ENCODE results near the gene SPAM1. TPM values are rescaled to one million over a fixed set of nuclear protein-coding genes. Genes with fewer than 3 reads are reported as not detected.

Gene SPAM1
- total RNA-seq, 4 donors from 2014 or later: not detected

DNA sequence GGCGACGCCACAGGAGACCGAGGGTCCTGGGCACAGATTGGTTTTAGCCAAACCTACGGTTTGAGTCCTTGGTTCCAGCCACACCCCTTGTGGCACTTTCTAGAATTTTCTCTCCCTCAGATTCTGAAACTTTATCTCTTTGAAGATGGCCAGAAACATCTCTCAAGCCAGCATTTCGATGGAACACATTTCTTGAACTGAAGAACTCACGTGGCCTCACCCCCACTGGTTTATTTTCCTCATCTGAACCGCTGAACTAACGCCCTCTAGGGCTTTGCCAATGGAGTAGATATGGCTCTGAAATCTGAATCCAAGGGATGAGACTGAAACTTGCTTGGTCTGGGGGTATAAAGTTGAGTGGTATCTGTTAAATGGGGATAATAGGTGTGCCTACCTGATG lies 6.7 kb upstream of the SPAM1 start:
- intact Hi-C loops (cut with DNase I): no loop called here
- Histone ChIP-seq H3K4me1 (no peaks in the 10 kb centered on the region), H3K36me3 (no peaks in the 10 kb centered on the region), H3K27me3 (no peaks in the 10 kb centered on the region), H3K27ac (replicated peaks in 1 of 4) (no peak overlapping the region), H3K9me3 (no peaks in the 10 kb centered on the region), H3K4me3 (no peak overlapping the region)
- 84% methylated on average over 7 of the region's 8 CpGs for WGBS
- DNase-seq (ENCODE audit: extremely low spot score): no peak
- TF ChIP-seq EP300 (IDR thresholded peaks at IDR 0.05): no peak
- TF ChIP-seq POLR2A (IDR thresholded peaks at IDR 0.05; ENCODE audit: low read depth): no peak
- TF ChIP-seq POLR2AphosphoS5 (IDR thresholded peaks at IDR 0.05): no peak
- TF ChIP-seq, protein P1, sequence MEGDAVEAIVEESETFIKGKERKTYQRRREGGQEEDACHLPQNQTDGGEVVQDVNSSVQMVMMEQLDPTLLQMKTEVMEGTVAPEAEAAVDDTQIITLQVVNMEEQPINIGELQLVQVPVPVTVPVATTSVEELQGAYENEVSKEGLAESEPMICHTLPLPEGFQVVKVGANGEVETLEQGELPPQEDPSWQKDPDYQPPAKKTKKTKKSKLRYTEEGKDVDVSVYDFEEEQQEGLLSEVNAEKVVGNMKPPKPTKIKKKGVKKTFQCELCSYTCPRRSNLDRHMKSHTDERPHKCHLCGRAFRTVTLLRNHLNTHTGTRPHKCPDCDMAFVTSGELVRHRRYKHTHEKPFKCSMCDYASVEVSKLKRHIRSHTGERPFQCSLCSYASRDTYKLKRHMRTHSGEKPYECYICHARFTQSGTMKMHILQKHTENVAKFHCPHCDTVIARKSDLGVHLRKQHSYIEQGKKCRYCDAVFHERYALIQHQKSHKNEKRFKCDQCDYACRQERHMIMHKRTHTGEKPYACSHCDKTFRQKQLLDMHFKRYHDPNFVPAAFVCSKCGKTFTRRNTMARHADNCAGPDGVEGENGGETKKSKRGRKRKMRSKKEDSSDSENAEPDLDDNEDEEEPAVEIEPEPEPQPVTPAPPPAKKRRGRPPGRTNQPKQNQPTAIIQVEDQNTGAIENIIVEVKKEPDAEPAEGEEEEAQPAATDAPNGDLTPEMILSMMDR (IDR thresholded peaks at IDR 0.05): no peak

DNA sequence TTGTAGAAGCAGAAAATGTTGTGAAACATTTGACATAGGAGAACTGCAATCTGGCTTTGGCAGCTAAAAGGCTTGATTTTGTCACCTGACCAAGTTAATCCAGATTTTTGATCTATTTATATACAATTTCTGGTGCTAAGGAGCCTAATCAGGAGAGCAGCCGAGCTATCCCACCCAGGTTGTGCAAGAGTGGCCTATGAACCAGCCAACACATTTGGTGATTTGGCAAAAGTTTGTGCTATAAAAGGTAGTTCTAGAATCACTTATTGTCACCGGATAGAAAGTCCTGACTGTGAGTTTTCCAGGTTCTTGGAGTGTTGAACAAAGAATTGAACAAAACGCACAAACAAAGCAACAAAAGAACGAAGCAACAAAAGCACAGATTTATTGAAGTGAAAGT lies 1.4 kb upstream of the SPAM1 start:
- no peak for TF ChIP-seq EP300 (IDR thresholded peaks at IDR 0.05)
- no peak for TF ChIP-seq POLR2A (IDR thresholded peaks at IDR 0.05; ENCODE audit: low read depth)
- no peak for TF ChIP-seq POLR2AphosphoS5 (IDR thresholded peaks at IDR 0.05)
- TF ChIP-seq, protein P1 (IDR thresholded peaks at IDR 0.05): no peak
- Histone ChIP-seq H3K9me3 (no peaks in the 10 kb centered on the region), H3K4me3 (no peak overlapping the region), H3K4me1 (no peaks in the 10 kb centered on the region), H3K36me3 (no peaks in the 10 kb centered on the region), H3K27me3 (no peaks in the 10 kb centered on the region), H3K27ac (replicated peaks in 1 of 4) (no peak overlapping the region)
- intact Hi-C loops (cut with DNase I): no loop called here
- DNase-seq (ENCODE audit: extremely low spot score): no peak
- whole genome bisulfite sequencing: 93% methylated on average over 4 of the region's 4 CpGs

DNA sequence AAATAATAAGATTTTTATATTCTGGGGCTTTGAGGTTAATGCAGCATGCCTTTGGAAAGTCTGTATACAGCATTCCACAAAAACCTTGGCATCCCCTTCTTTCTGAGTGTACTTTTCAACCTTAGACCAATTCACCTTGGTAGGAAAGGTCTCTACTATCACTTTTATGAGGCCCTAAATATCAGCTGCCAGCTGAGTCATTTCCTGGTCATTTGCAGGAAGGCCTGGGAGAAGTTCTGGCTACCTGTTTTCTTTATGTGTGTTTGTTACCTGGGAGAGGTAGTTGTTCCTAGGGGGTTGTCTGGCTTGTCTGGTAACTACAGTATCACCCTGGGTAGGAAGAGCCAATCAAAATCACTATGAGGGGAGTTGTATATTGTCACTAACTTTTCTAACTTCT lies 4.1 kb downstream of the SPAM1 start:
- no peaks in the 10 kb centered on the region for H3K4me1 ChIP-seq
- H3K36me3 ChIP-seq: no peaks in the 10 kb centered on the region
- TF ChIP-seq POLR2A (IDR thresholded peaks at IDR 0.05; ENCODE audit: low read depth) (no peak), POLR2AphosphoS5 (IDR thresholded peaks at IDR 0.05) (no peak), EP300 (IDR thresholded peaks at IDR 0.05) (no peak)
- TF ChIP-seq, protein P1 (IDR thresholded peaks at IDR 0.05): no peak
- H3K9me3 ChIP-seq: no peaks in the 10 kb centered on the region
- no peak overlapping the region for H3K4me3 ChIP-seq
- no peak for DNase-seq (ENCODE audit: extremely low spot score)
- H3K27me3 ChIP-seq: no peaks in the 10 kb centered on the region
- no peak overlapping the region for H3K27ac ChIP-seq (replicated peaks in 1 of 4)
- intact Hi-C loops (cut with DNase I): no loop called here

DNA sequence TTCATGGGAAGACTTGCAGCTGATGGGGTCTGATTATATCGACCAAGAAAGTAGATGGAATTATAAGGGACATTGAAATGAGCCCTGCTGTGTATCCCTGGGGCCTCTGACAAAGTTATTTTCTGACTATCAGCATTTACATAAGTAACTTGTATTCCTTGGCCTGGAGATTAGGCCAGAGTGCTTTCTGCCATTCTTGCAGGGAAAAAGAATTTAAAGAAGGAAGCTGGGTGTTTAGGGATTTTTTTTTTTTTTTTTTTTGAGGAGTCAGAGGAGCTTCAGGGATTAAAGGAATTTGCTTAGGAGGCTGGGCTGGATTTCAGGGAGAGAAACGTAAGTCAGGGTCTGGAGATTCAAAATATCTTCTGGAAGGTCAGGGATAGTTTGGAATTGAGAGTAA lies 4.6 kb downstream of the SPAM1 start:
- no peaks in the 10 kb centered on the region for H3K36me3 ChIP-seq
- H3K27ac ChIP-seq (replicated peaks in 1 of 4): no peak overlapping the region
- DNase-seq (ENCODE audit: extremely low spot score): no peak
- no peak overlapping the region for H3K4me3 ChIP-seq
- 39% methylated on average over 2 of the region's 2 CpGs for WGBS
- H3K4me1 ChIP-seq: no peaks in the 10 kb centered on the region
- no peak for TF ChIP-seq EP300 (IDR thresholded peaks at IDR 0.05)
- no peak for TF ChIP-seq POLR2AphosphoS5 (IDR thresholded peaks at IDR 0.05)
- TF ChIP-seq POLR2A (IDR thresholded peaks at IDR 0.05; ENCODE audit: low read depth): no peak
- H3K9me3 ChIP-seq: no peaks in the 10 kb centered on the region
- no peaks in the 10 kb centered on the region for H3K27me3 ChIP-seq
- intact Hi-C loops (cut with DNase I): no loop called here

DNA sequence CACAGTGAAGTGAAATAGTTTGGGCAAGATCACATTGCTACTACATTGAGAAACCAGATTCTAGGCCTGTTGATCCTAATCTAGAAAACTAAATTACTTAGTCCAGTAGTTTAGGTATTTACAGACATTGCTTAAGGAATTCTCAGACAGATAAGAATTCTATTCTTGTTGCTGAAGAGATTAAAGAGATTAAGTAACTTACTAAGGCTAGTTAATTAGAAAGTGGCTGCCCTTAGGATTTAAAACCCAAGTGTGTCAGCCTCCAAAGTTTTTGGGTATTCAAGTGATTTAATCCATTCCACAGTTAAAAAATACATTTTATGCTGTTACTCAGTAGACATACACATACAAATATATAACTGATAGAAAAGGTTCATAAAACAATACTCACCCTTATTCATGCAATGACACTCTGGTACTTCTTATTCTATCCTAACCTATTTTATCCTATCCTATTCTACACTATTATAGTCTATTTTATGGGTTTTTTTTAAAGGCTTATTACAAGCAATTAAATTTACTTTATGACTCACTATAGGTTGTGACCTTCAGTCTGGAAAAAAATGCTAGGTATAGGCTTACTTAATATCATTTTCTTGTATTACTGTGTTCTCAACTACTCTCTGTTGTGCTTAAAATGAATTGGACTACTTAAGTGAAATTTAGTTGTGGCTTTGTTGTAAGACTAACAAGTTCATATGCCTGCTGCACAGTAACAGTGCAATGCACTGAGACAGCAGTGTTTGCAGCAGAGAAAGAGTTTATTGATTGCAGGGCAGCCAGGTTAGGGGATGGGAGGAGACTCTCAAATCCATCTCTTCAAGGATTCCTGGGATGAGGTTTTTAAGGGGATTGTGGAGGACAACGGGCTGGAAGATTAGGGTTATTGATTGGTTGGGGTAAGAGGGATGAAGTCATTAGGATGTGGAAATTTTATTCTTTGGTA lies 10.7 kb downstream of the SPAM1 start:
- TF ChIP-seq, protein P1 (IDR thresholded peaks at IDR 0.05): no peak
- no peak for TF ChIP-seq EP300 (IDR thresholded peaks at IDR 0.05)
- TF ChIP-seq POLR2A (IDR thresholded peaks at IDR 0.05; ENCODE audit: low read depth): no peak
- no peak for TF ChIP-seq POLR2AphosphoS5 (IDR thresholded peaks at IDR 0.05)
- H3K4me3 ChIP-seq: no peak overlapping the region
- no peak for DNase-seq (ENCODE audit: extremely low spot score)
- H3K4me1 ChIP-seq: no peaks in the 10 kb centered on the region
- 76% methylated on average over 1 of the region's 1 CpG for WGBS
- no peaks in the 10 kb centered on the region for H3K36me3 ChIP-seq
- H3K9me3 ChIP-seq: peaks cover 0 to 14% (median 0%) of the 10 kb centered on the region in 4 donors
- intact Hi-C loops (cut with DNase I): no loop called here
- no peak overlapping the region for H3K27ac ChIP-seq (replicated peaks in 1 of 4)
- H3K27me3 ChIP-seq: no peaks in the 10 kb centered on the region
